Gastroesophageal sphincter (tissue), 3 donors: ENCODE results near the gene MFSD6.
A peak's percentile ranks its signal among the peaks of the same experiment; 100 is the strongest.

ENCODE experiments used
- CTCF ChIP-seq, 4 experiments: fragments of 200-600 bp in 2 of 4; fragments of 450-650 bp in 2 of 4; sonication (generic) in 1 of 4; IDR thresholded peaks; one replicate each; pipeline ENCODE4 v1.5.1; 2017 to 2019; ENCODE audit warnings: antibody characterized with exemption in 4 of 4, mild to moderate bottlenecking in 2 of 4, moderate library complexity in 2 of 4
- POLR2A ChIP-seq, 2 donors: fragments of 450-650 bp; IDR thresholded peaks; one replicate each; pipeline ENCODE4 v1.6.1; 2017; ENCODE audit warnings: antibody characterized with exemption in 2 of 2, mild to moderate bottlenecking in 2 of 2, moderate library complexity in 1 of 2
- POLR2AphosphoS5 ChIP-seq: sonication (generic); formaldehyde crosslinking; IDR thresholded peaks from one replicate; pipeline ENCODE4 v1.6.1; 2017; ENCODE audit warnings: antibody characterized with exemption

DNA sequence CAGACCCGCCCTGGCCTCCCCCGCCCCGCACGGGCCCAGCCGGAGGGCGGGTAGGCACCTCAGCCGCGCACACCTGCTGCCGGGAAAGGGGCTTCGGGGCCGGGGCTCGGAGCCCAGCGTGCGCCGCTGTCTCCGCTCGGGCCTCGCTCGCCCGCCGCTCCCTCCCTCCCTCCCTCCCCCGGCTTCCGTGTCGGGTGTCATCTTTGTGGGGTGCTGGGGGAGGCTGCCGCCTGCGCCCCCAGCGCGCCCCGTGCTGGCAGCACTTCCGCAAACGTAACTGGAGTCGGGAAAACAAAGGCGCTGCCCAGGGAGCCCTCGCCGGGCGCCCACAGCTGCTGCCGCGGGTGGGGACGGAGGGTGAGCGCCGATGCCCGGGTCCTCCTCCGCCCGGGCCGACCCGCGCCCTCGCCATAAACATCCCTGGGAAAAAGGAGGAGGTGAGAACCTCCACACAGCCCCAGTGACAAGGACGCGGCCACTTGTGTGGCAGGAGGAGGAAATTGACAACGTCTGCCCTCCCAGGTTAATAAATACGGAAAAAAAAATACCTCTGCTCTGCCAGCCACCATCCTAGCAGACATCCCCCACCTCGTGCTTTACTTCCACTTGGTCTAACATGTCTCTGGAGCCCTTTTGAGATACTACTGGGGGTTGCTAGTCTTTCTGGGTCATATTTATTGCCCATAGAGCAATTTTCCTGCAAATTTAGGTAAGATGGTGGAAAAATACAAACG, 550 bp downstream of the MFSD6 start:
- TF ChIP-seq POLR2A (IDR thresholded peaks at IDR 0.05) (no peak), CTCF (IDR thresholded peaks at IDR 0.05) (no peak), POLR2AphosphoS5 (peak; percentile 33)
